ENCODE data around the gene ARL10. TPM values are rescaled to one million over a fixed set of nuclear protein-coding genes. Genes with fewer than 3 reads are reported as not detected.

The ARL10 gene
- total and polyA plus RNA-seq, 4 donors: 0.35 to 2.2 (median 1.5) TPM

DNA sequence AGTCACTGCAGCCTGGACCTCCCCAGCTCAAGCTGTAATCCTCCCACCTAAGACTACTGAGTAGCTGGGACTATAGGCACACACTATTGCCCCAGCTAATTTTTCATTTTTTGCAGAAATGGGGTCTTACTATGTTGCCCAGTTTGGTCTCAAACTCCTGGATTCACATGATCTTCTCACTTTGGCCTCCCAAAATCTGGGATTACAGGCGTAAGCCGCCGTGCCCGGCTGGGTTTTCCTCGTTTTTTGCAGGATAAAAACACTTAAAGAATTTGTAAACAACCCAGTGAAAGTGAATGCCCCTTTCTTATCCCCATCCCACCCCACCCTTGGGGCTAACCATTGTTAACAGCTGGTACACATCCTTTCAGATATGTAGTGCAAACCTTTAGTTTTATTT lies 43.3 kb downstream of the ARL10 start:
- peaks cover 5 to 28% (median 8%) of the 10 kb centered on the region in 4 donors for H3K36me3 ChIP-seq (ENCODE audit: control insufficient read depth in 4 of 4, insufficient read depth in 3 of 4, low read depth in 1 of 4, low read length in 3 of 4)
- TF ChIP-seq, protein P1, sequence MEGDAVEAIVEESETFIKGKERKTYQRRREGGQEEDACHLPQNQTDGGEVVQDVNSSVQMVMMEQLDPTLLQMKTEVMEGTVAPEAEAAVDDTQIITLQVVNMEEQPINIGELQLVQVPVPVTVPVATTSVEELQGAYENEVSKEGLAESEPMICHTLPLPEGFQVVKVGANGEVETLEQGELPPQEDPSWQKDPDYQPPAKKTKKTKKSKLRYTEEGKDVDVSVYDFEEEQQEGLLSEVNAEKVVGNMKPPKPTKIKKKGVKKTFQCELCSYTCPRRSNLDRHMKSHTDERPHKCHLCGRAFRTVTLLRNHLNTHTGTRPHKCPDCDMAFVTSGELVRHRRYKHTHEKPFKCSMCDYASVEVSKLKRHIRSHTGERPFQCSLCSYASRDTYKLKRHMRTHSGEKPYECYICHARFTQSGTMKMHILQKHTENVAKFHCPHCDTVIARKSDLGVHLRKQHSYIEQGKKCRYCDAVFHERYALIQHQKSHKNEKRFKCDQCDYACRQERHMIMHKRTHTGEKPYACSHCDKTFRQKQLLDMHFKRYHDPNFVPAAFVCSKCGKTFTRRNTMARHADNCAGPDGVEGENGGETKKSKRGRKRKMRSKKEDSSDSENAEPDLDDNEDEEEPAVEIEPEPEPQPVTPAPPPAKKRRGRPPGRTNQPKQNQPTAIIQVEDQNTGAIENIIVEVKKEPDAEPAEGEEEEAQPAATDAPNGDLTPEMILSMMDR (IDR thresholded peaks at IDR 0.05; ENCODE audit: low read depth, low read length, missing input control): no peak
- TF ChIP-seq HNF4G (IDR thresholded peaks at IDR 0.05) (no peak), TAF1 (conservative IDR thresholded peaks at IDR 0.05) (no peak), YY1 (IDR thresholded peaks at IDR 0.05) (no peak), SP1 (IDR thresholded peaks at IDR 0.05) (no peak), RAD21 (IDR thresholded peaks at IDR 0.05) (no peak), NR2F2 (IDR thresholded peaks at IDR 0.05) (no peak), FOXA1 (IDR thresholded peaks at IDR 0.05) (no peak), FOXA2 (IDR thresholded peaks at IDR 0.05) (no peak), HNF4A (conservative IDR thresholded peaks at IDR 0.05) (no peak)
- TF ChIP-seq, protein P2, sequence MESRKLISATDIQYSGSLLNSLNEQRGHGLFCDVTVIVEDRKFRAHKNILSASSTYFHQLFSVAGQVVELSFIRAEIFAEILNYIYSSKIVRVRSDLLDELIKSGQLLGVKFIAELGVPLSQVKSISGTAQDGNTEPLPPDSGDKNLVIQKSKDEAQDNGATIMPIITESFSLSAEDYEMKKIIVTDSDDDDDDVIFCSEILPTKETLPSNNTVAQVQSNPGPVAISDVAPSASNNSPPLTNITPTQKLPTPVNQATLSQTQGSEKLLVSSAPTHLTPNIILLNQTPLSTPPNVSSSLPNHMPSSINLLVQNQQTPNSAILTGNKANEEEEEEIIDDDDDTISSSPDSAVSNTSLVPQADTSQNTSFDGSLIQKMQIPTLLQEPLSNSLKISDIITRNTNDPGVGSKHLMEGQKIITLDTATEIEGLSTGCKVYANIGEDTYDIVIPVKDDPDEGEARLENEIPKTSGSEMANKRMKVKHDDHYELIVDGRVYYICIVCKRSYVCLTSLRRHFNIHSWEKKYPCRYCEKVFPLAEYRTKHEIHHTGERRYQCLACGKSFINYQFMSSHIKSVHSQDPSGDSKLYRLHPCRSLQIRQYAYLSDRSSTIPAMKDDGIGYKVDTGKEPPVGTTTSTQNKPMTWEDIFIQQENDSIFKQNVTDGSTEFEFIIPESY (IDR thresholded peaks at IDR 0.05): no peak
- no peak overlapping the region for H3K27ac ChIP-seq (ENCODE audit: low read depth in 1 of 2, low read length in 2 of 2)
- no peaks in the 10 kb centered on the region for H3K27me3 ChIP-seq (ENCODE audit: control insufficient read depth in 4 of 4, insufficient read depth in 4 of 4, low read length in 3 of 4)
- DNase-seq (ENCODE audit: low spot score): no peak
- no peaks in the 10 kb centered on the region for H3K9me3 ChIP-seq (ENCODE audit: control insufficient read depth in 4 of 4, low read length in 3 of 4)
- WGBS: 86% methylated on average over 5 of the region's 5 CpGs
- no peaks in the 10 kb centered on the region for H3K4me1 ChIP-seq (ENCODE audit: control insufficient read depth in 4 of 4, insufficient read depth in 4 of 4, low read length in 3 of 4)
- no peak overlapping the region for H3K4me3 ChIP-seq (ENCODE audit: low read depth in 1 of 3, low read length in 3 of 3)
- no peak overlapping the region for H3K9ac ChIP-seq (ENCODE audit: low read depth in 1 of 2, low read length in 2 of 2)

DNA sequence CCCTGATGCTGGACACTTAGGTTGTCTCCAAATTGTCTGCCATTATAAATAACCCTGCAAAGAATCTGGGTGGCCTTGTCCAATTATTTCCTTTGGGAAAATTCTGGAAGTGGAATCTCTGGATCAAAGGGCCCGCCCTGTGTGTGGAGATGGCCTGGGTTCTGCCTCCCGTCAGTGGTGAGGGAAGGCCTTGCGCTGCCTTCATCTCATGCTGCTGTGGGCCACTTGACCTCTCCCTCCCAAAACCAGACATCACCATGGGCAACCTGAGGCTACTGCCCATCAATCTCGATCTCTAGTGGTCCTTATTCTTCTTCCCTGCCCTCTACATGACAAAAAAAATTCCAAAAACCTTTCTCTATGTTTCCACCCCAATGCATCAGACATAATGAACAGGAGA lies 44.5 kb downstream of the ARL10 start:
- TF ChIP-seq, protein P3, sequence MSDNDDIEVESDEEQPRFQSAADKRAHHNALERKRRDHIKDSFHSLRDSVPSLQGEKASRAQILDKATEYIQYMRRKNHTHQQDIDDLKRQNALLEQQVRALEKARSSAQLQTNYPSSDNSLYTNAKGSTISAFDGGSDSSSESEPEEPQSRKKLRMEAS (IDR thresholded peaks at IDR 0.05): no peak
- no peak for TF ChIP-seq HNF4G (IDR thresholded peaks at IDR 0.05)
- no peak for TF ChIP-seq FOXA2 (IDR thresholded peaks at IDR 0.05)
- TF ChIP-seq SP1 (IDR thresholded peaks at IDR 0.05): no peak
- no peak for TF ChIP-seq RXRA (IDR thresholded peaks at IDR 0.05)
- TF ChIP-seq EGR1 (IDR thresholded peaks at IDR 0.05; ENCODE audit: low read depth in 2 of 2): no peak
- TF ChIP-seq FOXA1 (IDR thresholded peaks at IDR 0.05): no peak
- no peak for TF ChIP-seq JUND (IDR thresholded peaks at IDR 0.05)
- no peak for TF ChIP-seq YY1 (IDR thresholded peaks at IDR 0.05)
- peaks cover 5 to 28% (median 8%) of the 10 kb centered on the region in 4 donors for H3K36me3 ChIP-seq (ENCODE audit: control insufficient read depth in 4 of 4, insufficient read depth in 3 of 4, low read depth in 1 of 4, low read length in 3 of 4)
- H3K9ac ChIP-seq (ENCODE audit: low read depth in 1 of 2, low read length in 2 of 2): no peak overlapping the region
- peaks cover 0 to 2% (median 0%) of the 10 kb centered on the region in 4 donors for H3K4me1 ChIP-seq (ENCODE audit: control insufficient read depth in 4 of 4, insufficient read depth in 4 of 4, low read length in 3 of 4)
- H3K27me3 ChIP-seq (ENCODE audit: control insufficient read depth in 4 of 4, insufficient read depth in 4 of 4, low read length in 3 of 4): no peaks in the 10 kb centered on the region
- DNase-seq (ENCODE audit: low spot score): no peak
- 98% methylated on average over 4 of the region's 4 CpGs for WGBS
- H3K9me3 ChIP-seq (ENCODE audit: control insufficient read depth in 4 of 4, low read length in 3 of 4): no peaks in the 10 kb centered on the region
- H3K4me3 ChIP-seq (ENCODE audit: low read depth in 1 of 3, low read length in 3 of 3): no peak overlapping the region
- H3K27ac ChIP-seq (ENCODE audit: low read depth in 1 of 2, low read length in 2 of 2): no peak overlapping the region

DNA sequence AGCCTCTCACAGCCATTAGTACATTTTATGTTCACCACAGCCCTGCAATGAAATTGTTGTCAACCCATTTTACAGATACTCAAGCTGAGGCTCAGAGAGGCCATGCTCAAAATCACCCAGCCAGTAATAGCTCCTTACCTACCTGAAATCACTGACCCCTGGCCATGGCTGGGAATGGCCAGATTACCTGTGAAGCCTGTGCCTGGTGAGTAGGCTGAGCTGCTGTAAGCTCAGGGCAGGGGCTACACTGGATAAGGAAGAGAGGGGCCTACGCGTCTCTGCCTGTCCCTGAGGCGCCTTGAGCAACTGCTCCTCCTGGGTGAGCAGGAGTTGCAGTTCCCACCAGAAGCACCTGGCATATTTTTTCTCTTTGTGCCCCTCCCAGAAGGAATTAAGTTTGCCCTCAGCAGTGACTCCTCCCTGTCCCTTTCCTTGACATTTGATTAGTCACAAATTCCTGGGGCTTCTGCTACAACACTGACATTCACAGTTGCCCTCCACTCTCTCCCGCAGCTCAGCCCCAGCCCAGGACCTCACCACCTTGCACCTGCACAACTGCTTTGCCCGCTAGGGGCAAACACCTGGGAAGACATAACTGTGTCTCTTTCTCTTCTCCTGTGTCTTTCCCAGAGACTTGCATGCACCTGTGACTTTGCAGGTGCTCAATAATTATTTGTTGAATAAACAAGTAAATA lies 45.3 kb downstream of the ARL10 start:
- no peak overlapping the region for H3K4me3 ChIP-seq (ENCODE audit: low read depth in 1 of 3, low read length in 3 of 3)
- no peak overlapping the region for H3K27ac ChIP-seq (ENCODE audit: low read depth in 1 of 2, low read length in 2 of 2)
- H3K27me3 ChIP-seq (ENCODE audit: control insufficient read depth in 4 of 4, insufficient read depth in 4 of 4, low read length in 3 of 4): no peaks in the 10 kb centered on the region
- TF ChIP-seq HNF4A (conservative IDR thresholded peaks at IDR 0.05) (no peak), TAF1 (conservative IDR thresholded peaks at IDR 0.05) (no peak), HNF4G (IDR thresholded peaks at IDR 0.05) (no peak), NR2F2 (IDR thresholded peaks at IDR 0.05) (no peak), GABPA (IDR thresholded peaks at IDR 0.05 in 1 of 2, conservative IDR thresholded peaks at IDR 0.05 in 1 of 2) (no peak)
- TF ChIP-seq, protein P4, sequence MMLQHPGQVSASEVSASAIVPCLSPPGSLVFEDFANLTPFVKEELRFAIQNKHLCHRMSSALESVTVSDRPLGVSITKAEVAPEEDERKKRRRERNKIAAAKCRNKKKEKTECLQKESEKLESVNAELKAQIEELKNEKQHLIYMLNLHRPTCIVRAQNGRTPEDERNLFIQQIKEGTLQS (IDR thresholded peaks at IDR 0.05): no peak
- TF ChIP-seq, protein P5, sequence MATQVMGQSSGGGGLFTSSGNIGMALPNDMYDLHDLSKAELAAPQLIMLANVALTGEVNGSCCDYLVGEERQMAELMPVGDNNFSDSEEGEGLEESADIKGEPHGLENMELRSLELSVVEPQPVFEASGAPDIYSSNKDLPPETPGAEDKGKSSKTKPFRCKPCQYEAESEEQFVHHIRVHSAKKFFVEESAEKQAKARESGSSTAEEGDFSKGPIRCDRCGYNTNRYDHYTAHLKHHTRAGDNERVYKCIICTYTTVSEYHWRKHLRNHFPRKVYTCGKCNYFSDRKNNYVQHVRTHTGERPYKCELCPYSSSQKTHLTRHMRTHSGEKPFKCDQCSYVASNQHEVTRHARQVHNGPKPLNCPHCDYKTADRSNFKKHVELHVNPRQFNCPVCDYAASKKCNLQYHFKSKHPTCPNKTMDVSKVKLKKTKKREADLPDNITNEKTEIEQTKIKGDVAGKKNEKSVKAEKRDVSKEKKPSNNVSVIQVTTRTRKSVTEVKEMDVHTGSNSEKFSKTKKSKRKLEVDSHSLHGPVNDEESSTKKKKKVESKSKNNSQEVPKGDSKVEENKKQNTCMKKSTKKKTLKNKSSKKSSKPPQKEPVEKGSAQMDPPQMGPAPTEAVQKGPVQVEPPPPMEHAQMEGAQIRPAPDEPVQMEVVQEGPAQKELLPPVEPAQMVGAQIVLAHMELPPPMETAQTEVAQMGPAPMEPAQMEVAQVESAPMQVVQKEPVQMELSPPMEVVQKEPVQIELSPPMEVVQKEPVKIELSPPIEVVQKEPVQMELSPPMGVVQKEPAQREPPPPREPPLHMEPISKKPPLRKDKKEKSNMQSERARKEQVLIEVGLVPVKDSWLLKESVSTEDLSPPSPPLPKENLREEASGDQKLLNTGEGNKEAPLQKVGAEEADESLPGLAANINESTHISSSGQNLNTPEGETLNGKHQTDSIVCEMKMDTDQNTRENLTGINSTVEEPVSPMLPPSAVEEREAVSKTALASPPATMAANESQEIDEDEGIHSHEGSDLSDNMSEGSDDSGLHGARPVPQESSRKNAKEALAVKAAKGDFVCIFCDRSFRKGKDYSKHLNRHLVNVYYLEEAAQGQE (IDR thresholded peaks at IDR 0.05): no peak
- DNase-seq (ENCODE audit: low spot score): no peak
- peaks cover 0 to 9% (median 5%) of the 10 kb centered on the region in 4 donors for H3K4me1 ChIP-seq (ENCODE audit: control insufficient read depth in 4 of 4, insufficient read depth in 4 of 4, low read length in 3 of 4)
- 97% methylated on average over 5 of the region's 5 CpGs for WGBS
- no peak overlapping the region for H3K9ac ChIP-seq (ENCODE audit: low read depth in 1 of 2, low read length in 2 of 2)
- peaks cover 5 to 26% (median 7%) of the 10 kb centered on the region in 4 donors for H3K36me3 ChIP-seq (ENCODE audit: control insufficient read depth in 4 of 4, insufficient read depth in 3 of 4, low read depth in 1 of 4, low read length in 3 of 4)
- H3K9me3 ChIP-seq (ENCODE audit: control insufficient read depth in 4 of 4, low read length in 3 of 4): no peaks in the 10 kb centered on the region
